ENCODE results near the gene DSCAM.

DNA sequence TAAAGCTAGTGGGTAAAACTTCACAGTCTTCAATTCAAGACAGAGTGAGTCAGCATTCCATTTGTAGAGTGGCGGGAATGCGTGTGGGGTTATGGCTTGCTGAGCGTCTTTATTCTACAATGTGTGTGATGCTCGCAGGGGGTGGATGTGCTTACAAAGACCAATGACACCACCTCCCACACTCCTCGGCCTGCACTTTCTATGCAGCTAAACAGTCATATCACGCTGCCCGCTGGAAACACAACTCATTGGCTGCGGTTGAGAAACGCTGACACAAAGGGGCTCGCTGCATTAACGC, 681.2 kb downstream of the DSCAM start:
- TF ChIP-seq EZH2 (IDR thresholded peaks at IDR 0.05; ENCODE audit: borderline replicate concordance, low read length): no peak
- no peak for TF ChIP-seq CTCF (IDR thresholded peaks at IDR 0.05; ENCODE audit: low read length)

All from OCI-LY1 (cell line).